Measurements from ENCODE around the gene CTNNA3. TPM values are rescaled to one million over a fixed set of nuclear protein-coding genes. Genes with fewer than 3 reads are reported as not detected.

CTNNA3 gene
- total RNA-seq, 1 donor from 2014 or later, result not detected

GRCh38 chr10:67662415-67662814 lies 33.6 kb downstream of the CTNNA3 start:
- no peak for TF ChIP-seq CTCF (IDR thresholded peaks at IDR 0.05; ENCODE audit: insufficient read depth, low read length, severe bottlenecking)
- FAIRE-seq (no peak), DNase-seq (ENCODE audit: low read depth) (no peak)
- no peaks in the 10 kb centered on the region for H3K36me3 ChIP-seq (ENCODE audit: control insufficient read depth, insufficient read depth, low read length)
- H3K4me3 ChIP-seq (ENCODE audit: low read depth, low read length), result no peak overlapping the region
- H3K27me3 ChIP-seq (ENCODE audit: control insufficient read depth, insufficient read depth, low read length), result no peaks in the 10 kb centered on the region

- H3K4me3 ChIP-seq (ENCODE audit: low read depth, low read length), result no peak overlapping the region
- H3K27me3 ChIP-seq (ENCODE audit: control insufficient read depth, insufficient read depth, low read length), result no peaks in the 10 kb centered on the region
- DNase-seq (ENCODE audit: low read depth), result no peak
- TF ChIP-seq CTCF (IDR thresholded peaks at IDR 0.05; ENCODE audit: insufficient read depth, low read length, severe bottlenecking), result no peak
- FAIRE-seq, result no peak
- H3K36me3 ChIP-seq (ENCODE audit: control insufficient read depth, insufficient read depth, low read length), result no peaks in the 10 kb centered on the region
These were observed 36.5 kb downstream of the CTNNA3 start for GRCh38 chr10:67659497-67659896.

- H3K36me3 ChIP-seq (ENCODE audit: control insufficient read depth, insufficient read depth, low read length), result no peaks in the 10 kb centered on the region
- no peaks in the 10 kb centered on the region for H3K27me3 ChIP-seq (ENCODE audit: control insufficient read depth, insufficient read depth, low read length)
- FAIRE-seq, result no peak
- no peak overlapping the region for H3K4me3 ChIP-seq (ENCODE audit: low read depth, low read length)
- TF ChIP-seq CTCF (IDR thresholded peaks at IDR 0.05; ENCODE audit: insufficient read depth, low read length, severe bottlenecking), result no peak
- DNase-seq (ENCODE audit: low read depth), result no peak
These were observed 38.2 kb downstream of the CTNNA3 start for GRCh38 chr10:67657775-67658174.

GRCh38 chr10:67650558-67650957 lies 45.4 kb downstream of the CTNNA3 start:
- no peak for TF ChIP-seq CTCF (IDR thresholded peaks at IDR 0.05; ENCODE audit: insufficient read depth, low read length, severe bottlenecking)
- DNase-seq (ENCODE audit: low read depth) (no peak), FAIRE-seq (no peak)
- H3K4me3 ChIP-seq (ENCODE audit: low read depth, low read length), result no peak overlapping the region
- no peaks in the 10 kb centered on the region for H3K27me3 ChIP-seq (ENCODE audit: control insufficient read depth, insufficient read depth, low read length)
- H3K36me3 ChIP-seq (ENCODE audit: control insufficient read depth, insufficient read depth, low read length), result no peaks in the 10 kb centered on the region

- FAIRE-seq, result no peak
- TF ChIP-seq CTCF (IDR thresholded peaks at IDR 0.05; ENCODE audit: insufficient read depth, low read length, severe bottlenecking), result no peak
- Histone ChIP-seq H3K36me3 (ENCODE audit: control insufficient read depth, insufficient read depth, low read length) (no peaks in the 10 kb centered on the region), H3K27me3 (ENCODE audit: control insufficient read depth, insufficient read depth, low read length) (no peaks in the 10 kb centered on the region), H3K4me3 (ENCODE audit: low read depth, low read length) (no peak overlapping the region)
- no peak for DNase-seq (ENCODE audit: low read depth)
These were observed 47.3 kb downstream of the CTNNA3 start for GRCh38 chr10:67648613-67649229.

GRCh38 chr10:67630904-67631303 lies 65.1 kb downstream of the CTNNA3 start:
- Histone ChIP-seq H3K36me3 (ENCODE audit: control insufficient read depth, insufficient read depth, low read length) (no peaks in the 10 kb centered on the region), H3K4me3 (ENCODE audit: low read depth, low read length) (no peak overlapping the region), H3K27me3 (ENCODE audit: control insufficient read depth, insufficient read depth, low read length) (no peaks in the 10 kb centered on the region)
- no peak for FAIRE-seq
- no peak for DNase-seq (ENCODE audit: low read depth)
- TF ChIP-seq CTCF (IDR thresholded peaks at IDR 0.05; ENCODE audit: insufficient read depth, low read length, severe bottlenecking), result no peak
